Esophagus squamous epithelium (tissue), 5 donors: Measurements from ENCODE around the gene RAB8B. TPM values are rescaled to one million over a fixed set of nuclear protein-coding genes. Genes with fewer than 3 reads are reported as not detected.
A peak's percentile ranks its signal among the peaks of the same experiment; 100 is the strongest.

Experiments used
- DNase-seq: peaks from one replicate; lab custom pipeline; 2025; lab: John Stamatoyannopoulos, UW
- H3K27ac ChIP-seq, 4 donors: fragments of 200-600 bp; sonication (generic); one replicate each; pipeline ENCODE4 v1.5.1; 2016 to 2019; ENCODE audit warnings: mild to moderate bottlenecking in 1 of 4
- H3K27me3 ChIP-seq, 4 donors: fragments of 200-600 bp; sonication (generic); 1 replicate in 3 of 4; 2 replicates in 1 of 4; pipeline versions ENCODE4 v1.5.1 to v1.6.0; 2017 to 2021; ENCODE audit warnings: antibody characterized with exemption in 1 of 4
- H3K36me3 ChIP-seq, 3 donors: fragments of 200-600 bp; sonication (generic); one replicate each; pipeline ENCODE4 v1.5.1; 2016 to 2019
- H3K4me1 ChIP-seq, 3 donors: fragments of 200-600 bp; sonication (generic); one replicate each; pipeline ENCODE4 v1.5.1; 2017 to 2019
- H3K4me3 ChIP-seq, 4 donors: fragments of 200-600 bp; sonication (generic); 1 replicate in 3 of 4; 2 replicates in 1 of 4; pipeline ENCODE4 v1.5.1; 2016 to 2019; ENCODE audit warnings: mild to moderate bottlenecking in 2 of 4, moderate library complexity in 1 of 4
- H3K9me3 ChIP-seq, 3 donors: fragments of 200-600 bp; sonication (generic); one replicate each; pipeline ENCODE4 v1.5.1; 2016 to 2019
- CTCF ChIP-seq, 6 experiments: fragments of 450-650 bp in 4 of 6; fragments of 200-600 bp in 2 of 6; sonication (generic) in 2 of 6; IDR thresholded peaks; one replicate each; pipeline ENCODE4 v1.5.1; 2016 to 2019; ENCODE audit warnings: antibody characterized with exemption in 6 of 6, mild to moderate bottlenecking in 4 of 6, moderate library complexity in 4 of 6
- POLR2A ChIP-seq, 4 donors: fragments of 450-650 bp; IDR thresholded peaks; one replicate each; pipeline ENCODE4 v1.6.1; 2017; ENCODE audit warnings: antibody characterized with exemption in 4 of 4, mild to moderate bottlenecking in 4 of 4, moderate library complexity in 3 of 4
- WGBS, 2 donors: methylation state at CpG; one replicate each; pipeline ENCODE4 v1.1.5; 2018; 5-methylcytosine and 5-hydroxymethylcytosine counted together
- intact Hi-C: fragments of 100-400 bp; cut with DNase I; formaldehyde crosslinking; loops from one replicate; pipeline ENCODE4 v1.15.0; 2022
- total RNA-seq, 4 donors: library from RNA; depleted of rRNA; stranded (reverse); fragments of >200 nt; gene quantifications; one replicate each; pipeline ENCODE4 v1.1.0, GENCODE V29; 2016
- donor health status: DM: yes; HTN: yes; CAD: no.

RAB8B gene
- total RNA-seq, 4 donors from 2014 or later = 3.1 to 22.7 (median 10.0) TPM

- TF ChIP-seq CTCF (IDR thresholded peaks at IDR 0.05) (no peak), POLR2A (IDR thresholded peaks at IDR 0.05) (no peak)
- H3K9me3 ChIP-seq = no peaks in the 10 kb centered on the region
- H3K4me3 ChIP-seq = no peak overlapping the region
- 26 to 29% methylated on average over 4 of the region's 4 CpGs for WGBS, 2 donors
- intact Hi-C loops = no loop called here
- H3K27ac ChIP-seq = peak overlapping the region; percentile 7 to 76 (median 71)
- peaks cover 11 to 80% (median 43%) of the 10 kb centered on the region in 3 donors for H3K4me1 ChIP-seq
- peaks cover 0 to 5% (median 0%) of the 10 kb centered on the region in 3 donors for H3K36me3 ChIP-seq
- no peaks in the 10 kb centered on the region for H3K27me3 ChIP-seq
- no peak for DNase-seq
Observed at GRCh38 chr15:63244399-63244798, 55.0 kb downstream of the RAB8B start.

GRCh38 chr15:63244976-63245645 is 55.7 kb downstream of the RAB8B start:
- no peak for DNase-seq
- Histone ChIP-seq H3K9me3 (no peaks in the 10 kb centered on the region), H3K27me3 (no peaks in the 10 kb centered on the region), H3K36me3 (peaks cover 0 to 11% (median 0%) of the 10 kb centered on the region in 3 donors), H3K27ac (peak overlapping the region; percentile 7 to 76 (median 71)), H3K4me3 (no peak overlapping the region), H3K4me1 (peaks cover 11 to 73% (median 38%) of the 10 kb centered on the region in 3 donors)
- TF ChIP-seq CTCF (IDR thresholded peaks at IDR 0.05) = no peak
- no peak for TF ChIP-seq POLR2A (IDR thresholded peaks at IDR 0.05)
- intact Hi-C loops = no loop called here
- 50 to 57% methylated on average over 5 of the region's 5 CpGs for WGBS, 2 donors

- Histone ChIP-seq H3K4me3 (no peak overlapping the region), H3K27me3 (no peaks in the 10 kb centered on the region), H3K36me3 (peaks cover 0 to 29% (median 0%) of the 10 kb centered on the region in 3 donors), H3K9me3 (no peaks in the 10 kb centered on the region), H3K27ac (peak overlapping the region; percentile 45 to 76 (median 59)), H3K4me1 (peaks cover 11 to 63% (median 33%) of the 10 kb centered on the region in 3 donors)
- TF ChIP-seq CTCF (IDR thresholded peaks at IDR 0.05) (no peak), POLR2A (IDR thresholded peaks at IDR 0.05) (no peak)
- intact Hi-C loops = no loop called here
- no peak for DNase-seq
- 63 to 89% methylated on average over 4 to 5 of the region's 5 CpGs for WGBS, 2 donors
Observed at GRCh38 chr15:63246691-63247469, 57.5 kb downstream of the RAB8B start.

GRCh38 chr15:63250312-63250965 is 61.0 kb downstream of the RAB8B start:
- H3K4me1 ChIP-seq = peaks cover 0 to 29% (median 19%) of the 10 kb centered on the region in 3 donors
- intact Hi-C loops = no loop called here
- TF ChIP-seq CTCF (IDR thresholded peaks at IDR 0.05) (no peak), POLR2A (IDR thresholded peaks at IDR 0.05) (no peak)
- no peak overlapping the region for H3K4me3 ChIP-seq
- H3K36me3 ChIP-seq = peaks cover 0 to 47% (median 0%) of the 10 kb centered on the region in 3 donors
- no peaks in the 10 kb centered on the region for H3K27me3 ChIP-seq
- no peak for DNase-seq
- WGBS, 2 donors = 91 to 95% methylated on average over 4 of the region's 4 CpGs
- no peak overlapping the region for H3K27ac ChIP-seq
- no peaks in the 10 kb centered on the region for H3K9me3 ChIP-seq
